ENCODE data around the gene C19orf33.

Gene C19orf33

DNA sequence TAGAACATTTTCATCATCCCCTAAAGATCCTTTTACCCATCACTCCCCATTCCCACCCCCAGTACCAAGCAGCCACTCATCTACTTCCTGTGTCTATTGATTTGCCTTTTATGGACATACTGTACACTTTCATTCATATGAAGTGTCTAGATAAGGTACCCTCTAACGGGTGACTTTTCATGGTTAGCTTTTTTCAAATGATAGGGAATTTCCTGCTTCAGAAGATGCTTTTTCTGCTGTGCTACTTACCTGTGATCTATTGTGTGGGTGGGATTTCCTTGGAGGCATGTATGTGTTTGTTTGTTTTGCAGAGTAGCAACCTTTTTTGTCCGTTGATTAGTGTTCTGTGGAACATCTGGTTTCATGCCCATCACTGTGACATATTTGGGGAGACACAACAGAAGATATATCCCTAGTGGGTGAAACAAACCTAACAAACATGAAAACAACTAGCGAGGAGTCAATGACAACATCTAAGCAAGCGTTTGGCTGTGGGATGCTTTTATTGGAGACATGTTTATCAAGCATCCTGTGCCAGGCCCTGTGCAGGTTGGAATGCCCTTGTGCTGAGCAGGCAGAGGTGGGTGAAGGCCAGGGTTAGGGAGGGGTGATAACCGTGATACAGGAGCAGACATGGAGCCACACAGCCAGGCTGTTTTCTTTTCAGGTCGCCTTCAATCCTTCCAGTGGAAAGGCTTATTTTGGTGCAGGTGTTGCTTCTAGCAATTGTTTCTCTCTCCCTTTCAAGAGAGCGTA is 22.1 kb upstream of the C19orf33 start:
- Histone ChIP-seq H3K27me3 (ENCODE audit: insufficient read depth, low read length) (no peaks in the 10 kb centered on the region), H3K27ac (ENCODE audit: low read length) (no peak overlapping the region), H3K9ac (ENCODE audit: low read depth, low read length) (no peak overlapping the region), H3K36me3 (ENCODE audit: insufficient read depth, low read depth, low read length) (peaks cover 36% of the 10 kb centered on the region), H3K9me3 (ENCODE audit: insufficient read depth, low read depth, low read length) (no peaks in the 10 kb centered on the region), H3K4me1 (ENCODE audit: insufficient read depth, low read length) (no peaks in the 10 kb centered on the region), H3K4me3 (ENCODE audit: low read length) (no peak overlapping the region)

DNA sequence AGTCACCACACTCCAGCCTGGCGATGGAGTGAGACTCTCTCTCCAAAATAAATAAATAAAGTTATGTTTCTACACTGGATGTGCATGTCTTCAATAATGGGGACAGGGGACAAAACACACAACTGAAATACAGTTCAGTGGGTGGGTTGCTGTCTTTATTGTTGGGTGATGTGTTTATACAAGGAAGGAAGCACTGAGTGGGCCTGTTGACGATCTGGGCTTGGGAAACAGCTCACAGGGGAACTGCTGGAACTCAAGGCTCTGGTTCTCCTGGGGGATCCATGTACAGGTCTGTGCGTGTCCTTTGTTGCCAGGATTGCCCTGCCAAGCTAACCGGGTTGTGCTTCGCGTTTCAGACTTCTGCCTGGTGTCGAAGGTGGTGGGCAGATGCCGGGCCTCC is 20.8 kb upstream of the C19orf33 start:
- Histone ChIP-seq H3K4me3 (ENCODE audit: low read length) (no peak overlapping the region), H3K27me3 (ENCODE audit: insufficient read depth, low read length) (no peaks in the 10 kb centered on the region), H3K27ac (ENCODE audit: low read length) (no peak overlapping the region), H3K9ac (ENCODE audit: low read depth, low read length) (no peak overlapping the region), H3K36me3 (ENCODE audit: insufficient read depth, low read depth, low read length) (peaks cover 45% of the 10 kb centered on the region), H3K9me3 (ENCODE audit: insufficient read depth, low read depth, low read length) (no peaks in the 10 kb centered on the region), H3K4me1 (ENCODE audit: insufficient read depth, low read length) (no peaks in the 10 kb centered on the region)

DNA sequence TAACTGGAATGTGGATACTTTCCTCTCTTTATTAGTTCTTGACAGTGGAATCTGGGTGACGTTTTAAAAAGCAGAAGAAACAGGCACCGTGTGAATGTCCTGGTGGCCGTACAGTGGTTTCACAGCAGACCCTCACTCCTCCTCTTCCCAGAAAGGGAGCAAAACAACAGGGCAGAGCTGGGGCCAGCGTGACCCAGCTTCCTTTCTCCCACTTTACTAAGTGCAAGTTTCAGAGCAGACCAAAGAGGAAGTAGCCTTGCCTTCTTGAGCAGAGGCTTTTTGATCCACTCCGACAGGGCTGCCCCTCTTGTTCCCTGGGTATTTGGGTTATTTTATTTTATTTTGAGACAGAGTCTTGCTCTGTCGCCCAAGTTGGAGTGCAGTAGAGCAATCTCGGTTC is 19.6 kb upstream of the C19orf33 start:
- peaks cover 57% of the 10 kb centered on the region for H3K36me3 ChIP-seq (ENCODE audit: insufficient read depth, low read depth, low read length)

DNA sequence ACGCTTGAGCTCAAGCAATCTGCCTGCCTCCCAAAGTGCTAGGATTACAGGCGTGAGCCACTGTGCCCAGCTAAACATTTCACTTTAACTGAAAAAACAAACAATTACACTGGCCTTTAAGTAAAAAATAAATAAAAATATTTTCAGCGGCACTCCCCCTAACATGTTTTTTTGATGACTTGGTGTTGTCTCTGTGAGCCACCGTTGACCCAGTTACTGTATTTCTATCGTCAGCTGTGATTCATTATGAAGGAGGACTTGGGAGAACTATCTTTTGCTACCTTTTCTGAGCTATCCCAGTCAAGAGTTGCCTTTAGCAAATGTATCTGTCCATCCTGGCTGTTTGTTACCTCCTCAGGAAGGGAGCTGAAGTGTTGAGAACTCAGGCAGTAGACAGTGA is 18.5 kb upstream of the C19orf33 start:
- H3K9ac ChIP-seq (ENCODE audit: low read depth, low read length), result no peak overlapping the region
- H3K4me3 ChIP-seq (ENCODE audit: low read length), result no peak overlapping the region
- peaks cover 62% of the 10 kb centered on the region for H3K36me3 ChIP-seq (ENCODE audit: insufficient read depth, low read depth, low read length)
- H3K4me1 ChIP-seq (ENCODE audit: insufficient read depth, low read length), result no peaks in the 10 kb centered on the region
- no peaks in the 10 kb centered on the region for H3K27me3 ChIP-seq (ENCODE audit: insufficient read depth, low read length)
- no peaks in the 10 kb centered on the region for H3K9me3 ChIP-seq (ENCODE audit: insufficient read depth, low read depth, low read length)
- no peak overlapping the region for H3K27ac ChIP-seq (ENCODE audit: low read length)

More for the DNA sequence above, 19.6 kb upstream of the C19orf33 start:
- no peaks in the 10 kb centered on the region for H3K27me3 ChIP-seq (ENCODE audit: insufficient read depth, low read length)
- no peak overlapping the region for H3K9ac ChIP-seq (ENCODE audit: low read depth, low read length)
- no peak overlapping the region for H3K4me3 ChIP-seq (ENCODE audit: low read length)
- H3K27ac ChIP-seq (ENCODE audit: low read length), result no peak overlapping the region
- H3K4me1 ChIP-seq (ENCODE audit: insufficient read depth, low read length), result no peaks in the 10 kb centered on the region
- no peaks in the 10 kb centered on the region for H3K9me3 ChIP-seq (ENCODE audit: insufficient read depth, low read depth, low read length)

DNA sequence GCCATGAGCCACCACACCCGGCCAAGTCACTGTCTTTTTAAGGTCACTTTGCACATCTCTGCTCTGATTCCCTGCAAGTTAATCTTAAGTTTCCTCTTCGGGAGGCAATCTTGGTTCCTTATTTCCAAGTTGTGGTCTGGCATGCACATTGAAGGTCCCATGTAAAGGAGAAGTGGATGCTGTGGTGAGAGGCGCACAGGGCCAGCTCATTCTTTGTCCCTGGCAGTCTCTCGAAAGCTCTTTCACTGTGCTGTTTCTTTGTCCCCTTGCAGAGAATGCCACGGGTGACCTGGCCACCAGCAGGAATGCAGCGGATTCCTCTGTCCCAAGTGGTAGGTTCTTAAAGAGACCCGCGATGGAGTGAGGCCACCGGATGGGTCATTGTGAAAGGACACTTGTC is 16.4 kb upstream of the C19orf33 start:
- Histone ChIP-seq H3K36me3 (ENCODE audit: insufficient read depth, low read depth, low read length) (peaks cover 82% of the 10 kb centered on the region), H3K27ac (ENCODE audit: low read length) (no peak overlapping the region), H3K4me1 (ENCODE audit: insufficient read depth, low read length) (no peaks in the 10 kb centered on the region)

DNA sequence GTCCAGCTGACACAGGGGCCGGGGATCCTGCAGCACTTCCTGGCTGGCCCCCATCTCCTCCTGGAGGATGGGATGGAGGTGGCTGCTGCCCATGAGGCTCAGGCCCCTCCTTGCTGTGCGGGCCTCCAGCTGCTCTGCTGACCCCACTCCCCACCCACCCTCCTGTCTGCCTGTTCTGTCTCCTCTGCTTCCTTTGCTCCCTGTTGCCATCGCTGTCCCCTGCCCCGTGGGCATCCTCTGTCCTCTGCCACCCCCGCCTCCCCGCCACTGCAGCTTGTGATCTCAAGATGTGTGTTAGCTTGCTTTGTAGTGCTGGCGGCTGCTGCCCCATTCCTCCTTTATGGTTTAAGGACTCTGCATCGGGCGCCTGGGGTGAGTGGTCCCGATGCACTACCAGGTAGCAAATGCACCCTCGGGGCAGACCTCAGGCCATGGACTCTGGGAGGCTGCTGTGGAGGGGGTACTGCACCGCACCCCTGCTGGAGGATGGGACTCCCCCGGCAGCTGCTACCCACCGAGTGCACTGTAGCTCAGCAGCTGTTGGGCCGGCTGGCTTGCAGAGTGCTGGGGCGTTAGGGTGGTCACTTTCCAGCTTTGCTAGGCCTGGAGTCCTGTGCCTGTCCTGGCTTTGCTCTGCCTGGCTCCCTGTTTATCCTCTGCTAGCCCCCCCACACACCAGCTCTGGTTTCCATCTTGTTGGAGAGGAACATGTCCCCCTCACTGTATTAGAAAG is 15.8 kb upstream of the C19orf33 start:
- Histone ChIP-seq H3K27me3 (ENCODE audit: insufficient read depth, low read length) (no peaks in the 10 kb centered on the region), H3K9ac (ENCODE audit: low read depth, low read length) (no peak overlapping the region), H3K27ac (ENCODE audit: low read length) (no peak overlapping the region), H3K4me3 (ENCODE audit: low read length) (no peak overlapping the region), H3K36me3 (ENCODE audit: insufficient read depth, low read depth, low read length) (peaks cover 83% of the 10 kb centered on the region), H3K9me3 (ENCODE audit: insufficient read depth, low read depth, low read length) (no peaks in the 10 kb centered on the region), H3K4me1 (ENCODE audit: insufficient read depth, low read length) (no peaks in the 10 kb centered on the region)

More for the DNA sequence above, 16.4 kb upstream of the C19orf33 start:
- Histone ChIP-seq H3K9me3 (ENCODE audit: insufficient read depth, low read depth, low read length) (no peaks in the 10 kb centered on the region), H3K4me3 (ENCODE audit: low read length) (no peak overlapping the region), H3K9ac (ENCODE audit: low read depth, low read length) (no peak overlapping the region), H3K27me3 (ENCODE audit: insufficient read depth, low read length) (no peaks in the 10 kb centered on the region)

DNA sequence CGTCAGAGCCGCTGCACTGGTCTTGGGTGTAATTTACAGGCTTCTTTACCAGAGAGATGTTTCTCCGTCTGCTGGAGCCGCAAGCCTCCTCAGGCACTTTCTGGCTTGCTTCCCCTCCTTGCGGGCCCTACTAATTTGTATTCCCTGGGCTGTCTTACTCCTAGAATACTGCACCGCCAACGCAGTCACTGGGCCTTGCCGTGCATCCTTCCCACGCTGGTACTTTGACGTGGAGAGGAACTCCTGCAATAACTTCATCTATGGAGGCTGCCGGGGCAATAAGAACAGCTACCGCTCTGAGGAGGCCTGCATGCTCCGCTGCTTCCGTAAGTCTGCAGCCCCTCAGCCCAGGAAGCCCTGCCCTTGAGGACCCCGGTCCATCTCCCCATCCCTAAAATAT is 14.1 kb upstream of the C19orf33 start:
- H3K9ac ChIP-seq (ENCODE audit: low read depth, low read length), result no peak overlapping the region
- no peaks in the 10 kb centered on the region for H3K27me3 ChIP-seq (ENCODE audit: insufficient read depth, low read length)
- no peak overlapping the region for H3K27ac ChIP-seq (ENCODE audit: low read length)
- no peaks in the 10 kb centered on the region for H3K9me3 ChIP-seq (ENCODE audit: insufficient read depth, low read depth, low read length)
- H3K4me1 ChIP-seq (ENCODE audit: insufficient read depth, low read length), result no peaks in the 10 kb centered on the region
- H3K36me3 ChIP-seq (ENCODE audit: insufficient read depth, low read depth, low read length), result peaks cover 68% of the 10 kb centered on the region
- no peak overlapping the region for H3K4me3 ChIP-seq (ENCODE audit: low read length)

DNA sequence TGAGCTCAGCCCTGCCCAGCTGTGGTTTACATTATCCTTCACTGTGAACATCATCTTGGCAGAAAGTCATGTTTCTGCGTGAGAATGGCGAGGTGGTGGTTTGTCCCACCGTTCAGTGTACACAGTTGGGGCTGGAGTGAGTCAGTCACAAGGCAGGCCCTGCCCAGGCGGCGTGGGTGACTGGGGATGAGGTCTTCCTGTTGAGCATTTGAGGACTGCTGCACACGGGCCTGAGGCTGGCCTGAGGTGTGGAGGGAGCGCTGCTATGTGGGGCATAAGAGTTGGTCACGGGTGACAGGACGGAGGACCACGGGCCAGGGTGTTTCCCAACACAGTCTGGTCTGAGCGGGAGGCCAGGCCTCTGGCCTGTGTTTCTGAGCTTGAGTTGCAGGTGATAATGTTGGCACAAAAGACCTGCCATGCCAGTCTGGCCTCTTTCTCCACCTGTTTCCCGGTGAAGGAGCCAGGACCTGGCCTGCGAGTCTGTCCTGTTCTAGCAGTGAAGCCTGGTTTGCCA is 13.4 kb upstream of the C19orf33 start:
- H3K27ac ChIP-seq (ENCODE audit: low read length), result no peak overlapping the region
- H3K9me3 ChIP-seq (ENCODE audit: insufficient read depth, low read depth, low read length), result no peaks in the 10 kb centered on the region

DNA sequence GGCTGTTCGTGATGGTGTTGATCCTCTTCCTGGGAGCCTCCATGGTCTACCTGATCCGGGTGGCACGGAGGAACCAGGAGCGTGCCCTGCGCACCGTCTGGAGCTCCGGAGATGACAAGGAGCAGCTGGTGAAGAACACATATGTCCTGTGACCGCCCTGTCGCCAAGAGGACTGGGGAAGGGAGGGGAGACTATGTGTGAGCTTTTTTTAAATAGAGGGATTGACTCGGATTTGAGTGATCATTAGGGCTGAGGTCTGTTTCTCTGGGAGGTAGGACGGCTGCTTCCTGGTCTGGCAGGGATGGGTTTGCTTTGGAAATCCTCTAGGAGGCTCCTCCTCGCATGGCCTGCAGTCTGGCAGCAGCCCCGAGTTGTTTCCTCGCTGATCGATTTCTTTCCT is 12.2 kb upstream of the C19orf33 start:
- H3K4me1 ChIP-seq (ENCODE audit: insufficient read depth, low read length), result no peaks in the 10 kb centered on the region
- no peak overlapping the region for H3K9ac ChIP-seq (ENCODE audit: low read depth, low read length)
- H3K4me3 ChIP-seq (ENCODE audit: low read length), result no peak overlapping the region
- H3K36me3 ChIP-seq (ENCODE audit: insufficient read depth, low read depth, low read length), result peaks cover 56% of the 10 kb centered on the region
- H3K9me3 ChIP-seq (ENCODE audit: insufficient read depth, low read depth, low read length), result no peaks in the 10 kb centered on the region
- no peaks in the 10 kb centered on the region for H3K27me3 ChIP-seq (ENCODE audit: insufficient read depth, low read length)
- no peak overlapping the region for H3K27ac ChIP-seq (ENCODE audit: low read length)

More for the DNA sequence above, 13.4 kb upstream of the C19orf33 start:
- Histone ChIP-seq H3K9ac (ENCODE audit: low read depth, low read length) (no peak overlapping the region), H3K36me3 (ENCODE audit: insufficient read depth, low read depth, low read length) (peaks cover 61% of the 10 kb centered on the region), H3K27me3 (ENCODE audit: insufficient read depth, low read length) (no peaks in the 10 kb centered on the region), H3K4me1 (ENCODE audit: insufficient read depth, low read length) (no peaks in the 10 kb centered on the region), H3K4me3 (ENCODE audit: low read length) (no peak overlapping the region)

DNA sequence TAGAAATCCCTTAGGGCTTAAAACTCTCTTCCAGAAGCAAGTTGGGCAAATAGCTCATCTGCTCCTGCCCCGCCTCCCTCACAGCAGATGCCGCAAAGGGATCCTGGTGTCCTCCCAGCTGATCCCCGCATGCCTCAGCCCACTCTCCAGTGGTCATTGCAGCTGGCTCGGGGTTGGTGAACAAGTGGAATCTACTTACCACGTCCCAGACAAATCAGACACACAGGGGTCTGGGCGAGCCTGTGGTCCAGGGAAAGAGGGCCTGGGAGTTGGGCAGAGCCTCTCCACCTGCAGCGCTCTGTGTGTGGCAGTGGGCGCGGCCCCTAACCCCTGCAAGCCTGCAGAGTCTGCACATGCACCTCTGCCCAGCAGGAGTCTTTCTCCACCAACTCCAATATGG is 10.8 kb upstream of the C19orf33 start:
- Histone ChIP-seq H3K27me3 (ENCODE audit: insufficient read depth, low read length) (no peaks in the 10 kb centered on the region), H3K4me1 (ENCODE audit: insufficient read depth, low read length) (no peaks in the 10 kb centered on the region), H3K9ac (ENCODE audit: low read depth, low read length) (no peak overlapping the region), H3K27ac (ENCODE audit: low read length) (no peak overlapping the region), H3K9me3 (ENCODE audit: insufficient read depth, low read depth, low read length) (no peaks in the 10 kb centered on the region), H3K4me3 (ENCODE audit: low read length) (no peak overlapping the region), H3K36me3 (ENCODE audit: insufficient read depth, low read depth, low read length) (peaks cover 46% of the 10 kb centered on the region)

DNA sequence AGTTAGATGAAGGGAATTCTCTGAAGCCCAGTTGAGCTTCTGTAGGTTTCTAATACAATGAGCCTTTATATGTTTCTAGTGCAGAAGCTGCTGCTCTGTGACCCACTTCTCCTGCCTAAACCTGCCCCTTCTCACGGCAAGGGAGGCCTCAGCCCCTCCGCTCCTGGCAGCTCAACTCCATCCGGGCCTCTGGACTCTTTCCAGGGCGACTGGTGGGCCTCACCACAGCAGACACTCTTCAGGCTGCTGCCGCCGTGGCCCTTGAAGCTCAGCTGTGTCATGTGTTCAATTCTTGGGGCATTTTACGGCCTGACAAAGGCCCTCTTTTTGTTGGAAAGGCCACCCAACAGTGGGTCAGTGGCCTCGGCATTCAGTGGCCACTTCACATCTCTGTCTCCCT is 10.0 kb upstream of the C19orf33 start:
- H3K36me3 ChIP-seq (ENCODE audit: insufficient read depth, low read depth, low read length), result peaks cover 38% of the 10 kb centered on the region
- H3K9me3 ChIP-seq (ENCODE audit: insufficient read depth, low read depth, low read length), result no peaks in the 10 kb centered on the region
- no peaks in the 10 kb centered on the region for H3K4me1 ChIP-seq (ENCODE audit: insufficient read depth, low read length)
- no peaks in the 10 kb centered on the region for H3K27me3 ChIP-seq (ENCODE audit: insufficient read depth, low read length)
- no peak overlapping the region for H3K27ac ChIP-seq (ENCODE audit: low read length)
- H3K4me3 ChIP-seq (ENCODE audit: low read length), result no peak overlapping the region
- no peak overlapping the region for H3K9ac ChIP-seq (ENCODE audit: low read depth, low read length)
